ENCODE data around the gene SHC3.

DNA sequence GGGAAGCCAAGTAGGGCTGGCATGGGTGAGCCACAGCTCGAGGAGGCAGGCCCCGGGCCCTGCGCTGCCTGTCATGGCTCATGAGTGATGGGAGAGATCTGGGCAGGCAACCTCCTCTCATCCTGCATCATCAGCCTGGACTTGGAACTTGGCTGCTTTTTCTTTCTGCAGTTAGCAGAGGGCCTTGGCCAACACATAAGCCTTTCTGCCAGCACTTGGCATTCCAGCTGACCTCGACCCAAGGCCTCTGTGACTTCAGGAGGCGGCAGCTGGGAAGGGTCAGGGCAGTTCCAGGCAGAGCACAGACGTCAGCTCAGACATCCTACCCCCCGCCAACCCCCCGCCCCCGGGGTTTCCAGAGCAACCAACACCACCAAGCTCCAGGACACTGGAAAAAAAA, 179.7 kb downstream of the SHC3 start:
- no peak for TF ChIP-seq EZH2 (IDR thresholded peaks at IDR 0.05; ENCODE audit: borderline replicate concordance, low read length)
- TF ChIP-seq, protein P1, sequence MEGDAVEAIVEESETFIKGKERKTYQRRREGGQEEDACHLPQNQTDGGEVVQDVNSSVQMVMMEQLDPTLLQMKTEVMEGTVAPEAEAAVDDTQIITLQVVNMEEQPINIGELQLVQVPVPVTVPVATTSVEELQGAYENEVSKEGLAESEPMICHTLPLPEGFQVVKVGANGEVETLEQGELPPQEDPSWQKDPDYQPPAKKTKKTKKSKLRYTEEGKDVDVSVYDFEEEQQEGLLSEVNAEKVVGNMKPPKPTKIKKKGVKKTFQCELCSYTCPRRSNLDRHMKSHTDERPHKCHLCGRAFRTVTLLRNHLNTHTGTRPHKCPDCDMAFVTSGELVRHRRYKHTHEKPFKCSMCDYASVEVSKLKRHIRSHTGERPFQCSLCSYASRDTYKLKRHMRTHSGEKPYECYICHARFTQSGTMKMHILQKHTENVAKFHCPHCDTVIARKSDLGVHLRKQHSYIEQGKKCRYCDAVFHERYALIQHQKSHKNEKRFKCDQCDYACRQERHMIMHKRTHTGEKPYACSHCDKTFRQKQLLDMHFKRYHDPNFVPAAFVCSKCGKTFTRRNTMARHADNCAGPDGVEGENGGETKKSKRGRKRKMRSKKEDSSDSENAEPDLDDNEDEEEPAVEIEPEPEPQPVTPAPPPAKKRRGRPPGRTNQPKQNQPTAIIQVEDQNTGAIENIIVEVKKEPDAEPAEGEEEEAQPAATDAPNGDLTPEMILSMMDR (conservative IDR thresholded peaks at IDR 0.05 in 1 of 2, IDR thresholded peaks at IDR 0.05 in 1 of 2; ENCODE audit: extremely low read depth in 1 of 2, insufficient read depth in 1 of 2, low read depth in 1 of 2, low read length in 2 of 2), result no peak

Measured in mammary epithelial cell (primary cell).